Transverse colon (tissue), 4 donors: Measurements from ENCODE around the gene DIPK1B. TPM values are rescaled to one million over a fixed set of nuclear protein-coding genes. Genes with fewer than 3 reads are reported as not detected.

ENCODE experiments used
- DNase-seq: peaks from one replicate; pipeline ENCODE4 v3.0.0-alpha.2; 2019
- H3K27ac ChIP-seq, 4 donors: fragments of 200-600 bp; sonication (generic); 2 replicates each; pipeline ENCODE4 v1.5.1; 2016 to 2018; ENCODE audit warnings: inconsistent platforms in 4 of 4
- H3K27me3 ChIP-seq: fragments of 200-600 bp; sonication (generic); 2 replicates; pipeline ENCODE4 v1.5.1; 2017; ENCODE audit warnings: inconsistent platforms
- H3K36me3 ChIP-seq, 4 donors: fragments of 200-600 bp; sonication (generic); 2 replicates each; pipeline ENCODE4 v1.5.1; 2017 to 2019; ENCODE audit warnings: inconsistent platforms in 4 of 4
- H3K4me1 ChIP-seq, 4 donors: fragments of 200-600 bp; sonication (generic); 2 replicates each; pipeline ENCODE4 v1.5.1; 2017 to 2020; ENCODE audit warnings: inconsistent platforms in 4 of 4
- H3K4me3 ChIP-seq, 4 donors: fragments of 200-600 bp; sonication (generic); 1 replicate in 1 of 4; 2 replicates in 3 of 4; pipeline versions ENCODE4 v1.5.1 to v1.6.1; 2017 to 2019; ENCODE audit warnings: inconsistent platforms in 4 of 4
- H3K9me3 ChIP-seq, 2 donors: fragments of 200-600 bp; sonication (generic); 2 replicates each; pipeline ENCODE4 v1.5.1; 2017 to 2019; ENCODE audit warnings: inconsistent platforms in 2 of 2
- EP300 ChIP-seq: sonication (generic); formaldehyde crosslinking; IDR thresholded peaks from one replicate; pipeline ENCODE4 v1.6.1; 2017; ENCODE audit warnings: antibody characterized with exemption, low read depth
- POLR2A ChIP-seq: fragments of 450-650 bp; IDR thresholded peaks from one replicate; pipeline ENCODE4 v1.6.1; 2016; ENCODE audit warnings: antibody characterized with exemption, mild to moderate bottlenecking, moderate library complexity
- POLR2AphosphoS5 ChIP-seq, 3 donors: sonication (generic); formaldehyde crosslinking; IDR thresholded peaks; one replicate each; pipeline ENCODE4 v1.6.1; 2016; ENCODE audit warnings: antibody characterized with exemption in 3 of 3
- WGBS, 2 donors: methylation state at CpG; one replicate each; pipeline ENCODE4 v1.1.5; 2018; ENCODE audit warnings: low coverage in 1 of 2; 5-methylcytosine and 5-hydroxymethylcytosine counted together
- in situ Hi-C, 4 donors: fragments of 200-750 bp; cut with MboI; loops; one replicate each; pipeline versions ENCODE4 v1.15.0 to v1.15.1; 2017; ENCODE audit warnings: low sequenced_read_pairs in 3 of 4, low pct_ligation_motif_present in 1 of 4, low pct_unique_long_range_greater_than_20kb in 1 of 4
- intact Hi-C: fragments of 100-400 bp; cut with DNase I; formaldehyde crosslinking; loops from one replicate; pipeline ENCODE4 v1.15.1; 2023; ENCODE audit warnings: low total_unique reads
- total RNA-seq, 4 donors: library from RNA; depleted of rRNA; stranded (reverse); fragments of >200 nt; gene quantifications; one replicate each; pipeline ENCODE4 v1.1.0, GENCODE V29; 2016
- TF ChIP-seq, protein P1 (sequence below), 5 experiments: fragments of 200-600 bp in 3 of 5; fragments of 450-650 bp in 2 of 5; sonication (generic) in 3 of 5; IDR thresholded peaks; 1 replicate in 2 of 5; 2 replicates in 3 of 5; pipeline ENCODE4 v1.5.1; 2016 to 2017; ENCODE audit warnings: antibody characterized with exemption in 5 of 5, inconsistent platforms in 3 of 5, mild to moderate bottlenecking in 2 of 5, moderate library complexity in 1 of 5

The DIPK1B gene
- total RNA-seq, 4 donors from 2014 or later: 3.5 to 12.3 (median 3.9) TPM

DNA sequence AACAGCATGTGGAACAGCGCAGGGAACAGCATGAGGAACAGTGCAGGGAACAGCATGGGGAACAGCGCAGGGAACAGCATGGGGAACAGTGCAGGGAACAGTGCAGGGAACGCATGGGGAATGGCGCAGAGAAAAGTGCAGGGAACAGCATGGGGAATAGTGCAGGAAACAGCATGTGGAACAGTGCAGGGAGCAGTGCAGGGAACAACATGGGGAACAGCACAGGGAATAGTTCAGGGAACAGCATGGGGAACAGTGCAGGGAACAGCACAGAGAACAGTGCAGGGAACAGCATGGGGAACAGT, 43.7 kb downstream of the DIPK1B start:
- in situ Hi-C loops: no loop called here
- 78 to 91% methylated on average over 4 of the region's 4 CpGs for WGBS, 2 donors
- Histone ChIP-seq H3K27me3 (peaks cover 19% of the 10 kb centered on the region), H3K36me3 (no peaks in the 10 kb centered on the region), H3K4me1 (no peaks in the 10 kb centered on the region), H3K9me3 (peaks cover 0 to 4% of the 10 kb centered on the region in 2 donors), H3K4me3 (no peak overlapping the region), H3K27ac (no peak overlapping the region)
- no peak for TF ChIP-seq EP300
- TF ChIP-seq, protein P1, sequence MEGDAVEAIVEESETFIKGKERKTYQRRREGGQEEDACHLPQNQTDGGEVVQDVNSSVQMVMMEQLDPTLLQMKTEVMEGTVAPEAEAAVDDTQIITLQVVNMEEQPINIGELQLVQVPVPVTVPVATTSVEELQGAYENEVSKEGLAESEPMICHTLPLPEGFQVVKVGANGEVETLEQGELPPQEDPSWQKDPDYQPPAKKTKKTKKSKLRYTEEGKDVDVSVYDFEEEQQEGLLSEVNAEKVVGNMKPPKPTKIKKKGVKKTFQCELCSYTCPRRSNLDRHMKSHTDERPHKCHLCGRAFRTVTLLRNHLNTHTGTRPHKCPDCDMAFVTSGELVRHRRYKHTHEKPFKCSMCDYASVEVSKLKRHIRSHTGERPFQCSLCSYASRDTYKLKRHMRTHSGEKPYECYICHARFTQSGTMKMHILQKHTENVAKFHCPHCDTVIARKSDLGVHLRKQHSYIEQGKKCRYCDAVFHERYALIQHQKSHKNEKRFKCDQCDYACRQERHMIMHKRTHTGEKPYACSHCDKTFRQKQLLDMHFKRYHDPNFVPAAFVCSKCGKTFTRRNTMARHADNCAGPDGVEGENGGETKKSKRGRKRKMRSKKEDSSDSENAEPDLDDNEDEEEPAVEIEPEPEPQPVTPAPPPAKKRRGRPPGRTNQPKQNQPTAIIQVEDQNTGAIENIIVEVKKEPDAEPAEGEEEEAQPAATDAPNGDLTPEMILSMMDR (IDR thresholded peaks at IDR 0.05): no peak
- TF ChIP-seq POLR2A: no peak
- no peak for TF ChIP-seq POLR2AphosphoS5 (IDR thresholded peaks at IDR 0.05)
- intact Hi-C loops: no loop called here
- DNase-seq: no peak

DNA sequence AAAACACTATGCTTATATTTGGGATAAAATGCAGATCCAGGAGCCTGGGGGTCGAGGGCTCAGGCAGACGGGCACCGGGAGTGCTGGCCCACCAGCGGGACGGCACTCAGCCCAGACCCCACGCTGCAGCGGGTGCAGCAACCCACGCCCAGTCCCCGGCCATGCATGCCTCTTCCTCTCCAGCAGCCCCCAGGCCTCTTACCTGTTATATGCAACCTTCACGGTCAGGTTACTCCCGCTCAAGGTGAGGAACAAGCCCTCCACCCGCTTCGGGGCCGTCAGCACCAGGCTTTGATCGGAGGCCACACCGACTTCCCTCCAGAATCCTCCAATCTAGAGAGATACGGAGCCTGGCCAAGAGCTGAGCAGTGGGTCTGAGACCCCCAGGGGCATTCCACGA, 44.5 kb downstream of the DIPK1B start:
- WGBS, 2 donors: 93% methylated on average over 18 of the region's 18 CpGs; no CpG with 5 or more reads in 1 of the 2 donors
- Histone ChIP-seq H3K36me3 (no peaks in the 10 kb centered on the region), H3K27me3 (peaks cover 20% of the 10 kb centered on the region), H3K27ac (no peak overlapping the region), H3K9me3 (peaks cover 0 to 4% of the 10 kb centered on the region in 2 donors), H3K4me3 (no peak overlapping the region), H3K4me1 (no peaks in the 10 kb centered on the region)
- intact Hi-C loops (no loop called here), in situ Hi-C loops (no loop called here)
- TF ChIP-seq POLR2A: no peak
- no peak for TF ChIP-seq EP300
- TF ChIP-seq, protein P1 (IDR thresholded peaks at IDR 0.05): no peak
- TF ChIP-seq POLR2AphosphoS5 (IDR thresholded peaks at IDR 0.05): no peak
- DNase-seq: no peak

DNA sequence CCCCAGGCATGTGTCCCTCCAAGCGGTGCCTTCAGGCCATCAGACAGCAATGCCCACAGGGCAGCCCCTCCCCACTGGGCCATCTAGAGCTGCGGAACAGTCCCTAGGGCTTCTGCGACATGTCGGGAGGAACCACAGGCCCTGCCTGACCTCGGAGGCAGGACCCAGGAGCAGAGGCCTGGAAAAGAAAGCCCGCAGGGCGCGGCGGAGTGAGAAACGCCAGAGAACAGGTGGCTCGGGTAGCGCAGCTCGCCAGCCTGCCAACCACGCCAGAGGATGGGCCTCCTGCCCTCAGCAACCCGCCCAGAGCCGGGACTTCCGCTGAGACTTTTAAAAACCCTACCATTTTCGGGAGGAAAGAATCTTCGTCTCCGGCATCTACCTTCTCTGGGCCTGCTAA, 45.0 kb downstream of the DIPK1B start:
- no peak overlapping the region for H3K27ac ChIP-seq
- peaks cover 22% of the 10 kb centered on the region for H3K27me3 ChIP-seq
- H3K4me1 ChIP-seq: no peaks in the 10 kb centered on the region
- TF ChIP-seq, protein P1 (IDR thresholded peaks at IDR 0.05): no peak
- TF ChIP-seq POLR2AphosphoS5 (IDR thresholded peaks at IDR 0.05) (no peak), EP300 (no peak), POLR2A (no peak)
- no peaks in the 10 kb centered on the region for H3K36me3 ChIP-seq
- peaks cover 0 to 4% of the 10 kb centered on the region in 2 donors for H3K9me3 ChIP-seq
- in situ Hi-C loops: no loop called here
- 83% methylated on average over 20 of the region's 20 CpGs; no CpG with 5 or more reads in 1 of the 2 donors for WGBS, 2 donors
- no peak for DNase-seq
- intact Hi-C loops: no loop called here
- H3K4me3 ChIP-seq: no peak overlapping the region

DNA sequence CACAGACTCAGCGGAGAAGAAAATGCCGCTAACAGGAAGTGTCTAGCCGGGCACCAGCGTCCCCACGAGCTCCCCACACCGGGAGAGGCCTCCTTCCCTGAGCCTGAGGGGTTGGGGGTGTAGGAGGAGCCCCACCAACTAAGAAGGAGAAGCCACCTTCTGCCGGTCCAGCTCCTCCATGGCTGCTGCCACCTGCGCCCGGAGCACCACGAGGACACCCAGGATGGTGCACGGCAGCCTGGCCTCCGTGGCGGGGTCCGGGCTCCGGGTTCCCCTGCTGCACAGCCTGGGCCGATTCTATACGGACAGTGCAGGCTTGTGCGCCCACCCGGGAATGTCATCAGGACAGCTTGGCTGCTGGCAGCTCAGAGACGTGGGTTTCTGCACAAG, 45.4 kb downstream of the DIPK1B start:
- in situ Hi-C loops (no loop called here), intact Hi-C loops (no loop called here)
- Histone ChIP-seq H3K27ac (no peak overlapping the region), H3K4me3 (no peak overlapping the region), H3K4me1 (no peaks in the 10 kb centered on the region), H3K9me3 (peaks cover 0 to 4% of the 10 kb centered on the region in 2 donors), H3K36me3 (no peaks in the 10 kb centered on the region), H3K27me3 (peaks cover 22% of the 10 kb centered on the region)
- 74% methylated on average over 9 of the region's 20 CpGs; no CpG with 5 or more reads in 1 of the 2 donors for WGBS, 2 donors
- DNase-seq: no peak
- TF ChIP-seq POLR2AphosphoS5 (IDR thresholded peaks at IDR 0.05) (no peak), EP300 (no peak), POLR2A (no peak)
- TF ChIP-seq, protein P1 (IDR thresholded peaks at IDR 0.05): no peak
